ENCODE data around the gene CCDC69.

The CCDC69 gene

GRCh38 chr5:151146061-151146460 lies 77.8 kb downstream of the CCDC69 start:
- in situ Hi-C loops (cut with MboI; ENCODE audit: low sequenced_read_pairs), result no loop called here

- in situ Hi-C loops (cut with MboI; ENCODE audit: low sequenced_read_pairs), result no loop called here
These were observed 79.0 kb downstream of the CCDC69 start for GRCh38 chr5:151144922-151145321.

- in situ Hi-C loops (cut with MboI; ENCODE audit: low sequenced_read_pairs), result no loop called here
These were observed 79.6 kb downstream of the CCDC69 start for GRCh38 chr5:151144275-151144674.

GRCh38 chr5:151143645-151144044 lies 80.2 kb downstream of the CCDC69 start:
- in situ Hi-C loops (cut with MboI; ENCODE audit: low sequenced_read_pairs), result no loop called here

GRCh38 chr5:151142933-151143332 lies 81.0 kb downstream of the CCDC69 start:
- in situ Hi-C loops (cut with MboI; ENCODE audit: low sequenced_read_pairs), result no loop called here

GRCh38 chr5:151141535-151141934 lies 82.4 kb downstream of the CCDC69 start:
- in situ Hi-C loops (cut with MboI; ENCODE audit: low sequenced_read_pairs), result no loop called here

GRCh38 chr5:151140686-151141459 lies 83.0 kb downstream of the CCDC69 start:
- in situ Hi-C loops (cut with MboI; ENCODE audit: low sequenced_read_pairs), result no loop called here

GRCh38 chr5:151139646-151140045 lies 84.2 kb downstream of the CCDC69 start:
- in situ Hi-C loops (cut with MboI; ENCODE audit: low sequenced_read_pairs), result no loop called here

GRCh38 chr5:151139015-151139414 lies 84.9 kb downstream of the CCDC69 start:
- in situ Hi-C loops (cut with MboI; ENCODE audit: low sequenced_read_pairs), result no loop called here

GRCh38 chr5:151138114-151138513 lies 85.8 kb downstream of the CCDC69 start:
- in situ Hi-C loops (cut with MboI; ENCODE audit: low sequenced_read_pairs), result no loop called here

GRCh38 chr5:151137067-151137825 lies 86.6 kb downstream of the CCDC69 start:
- in situ Hi-C loops (cut with MboI; ENCODE audit: low sequenced_read_pairs), result no loop called here

- in situ Hi-C loops (cut with MboI; ENCODE audit: low sequenced_read_pairs), result no loop called here
These were observed 89.7 kb downstream of the CCDC69 start for GRCh38 chr5:151134228-151134627.

- in situ Hi-C loops (cut with MboI; ENCODE audit: low sequenced_read_pairs), result no loop called here
These were observed 90.9 kb downstream of the CCDC69 start for GRCh38 chr5:151132963-151133362.

Data from HL-60/S4 treated with phorbol 12-myristate 13-acetate at 8.2 ng/mL for 4 days and 3 days (cell line).